SK-N-MC (cell line): Measurements from ENCODE around the gene TIGAR.

Source experiments
- EZH2 ChIP-seq: fragments of 200-600 bp; sonication (generic); IDR thresholded peaks from one replicate; pipeline ENCODE4 v1.6.1; 2017; ENCODE audit warnings: antibody characterized with exemption
- POLR2AphosphoS5 ChIP-seq: IDR thresholded peaks from 2 replicates; pipeline ENCODE4 v1.6.1; 2012; ENCODE audit warnings: mild to moderate bottlenecking, low read depth, low read length, borderline replicate concordance

GRCh38 chr12:4307593-4308333 is 13.2 kb upstream of the TIGAR start:
- no peak for TF ChIP-seq EZH2
- TF ChIP-seq POLR2AphosphoS5: no peak
